HG03571 (cell line): ENCODE data around the gene EVA1C.
"Not testable (repeated sequence)": the region's sequence is repeated elsewhere in the genome, so short reads cannot be mapped to it uniquely, and the experiment has no call there.

Experiments used
- ATAC-seq: cut with Tn5 transposase; IDR thresholded peaks from one replicate; pipeline ENCODE4 v1.9.1; 2021; ENCODE audit not compliant: unreplicated experiment

Gene EVA1C

DNA sequence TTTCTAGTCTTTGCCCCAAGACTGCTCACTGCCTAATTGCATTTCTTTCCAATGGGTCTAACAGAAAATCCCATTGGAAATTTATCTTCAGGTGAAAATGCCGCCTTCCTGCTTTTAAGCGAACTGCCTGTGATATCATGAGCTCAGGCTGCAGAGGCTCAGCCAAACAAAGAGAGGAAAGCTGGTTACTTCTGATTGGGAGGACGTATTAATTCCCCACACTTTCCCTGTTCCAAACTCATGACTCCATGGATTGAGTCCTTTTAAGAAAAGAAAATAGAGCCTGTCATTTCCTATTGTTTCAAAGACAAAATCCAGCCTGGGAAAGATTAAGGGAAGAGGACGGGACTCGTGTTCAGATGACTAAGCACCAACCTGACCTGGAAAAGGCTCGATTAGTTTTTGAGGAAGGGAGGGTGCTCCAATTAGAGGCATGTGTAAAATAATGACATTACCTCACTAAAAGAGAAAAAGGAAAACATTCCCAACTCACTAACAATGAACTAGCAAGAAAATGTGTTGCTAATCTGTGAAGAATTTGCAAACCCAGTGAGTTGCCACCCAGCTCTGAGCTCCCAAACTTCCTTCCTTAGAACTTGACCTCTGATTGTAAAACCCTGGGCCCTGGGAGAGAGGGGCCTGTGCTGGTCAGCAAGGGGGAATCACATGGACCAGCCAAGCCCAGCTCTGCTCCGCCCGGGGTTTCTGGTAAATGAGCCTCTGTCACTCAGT lies 111.6 kb downstream of the EVA1C start:
- no peak for ATAC-seq

DNA sequence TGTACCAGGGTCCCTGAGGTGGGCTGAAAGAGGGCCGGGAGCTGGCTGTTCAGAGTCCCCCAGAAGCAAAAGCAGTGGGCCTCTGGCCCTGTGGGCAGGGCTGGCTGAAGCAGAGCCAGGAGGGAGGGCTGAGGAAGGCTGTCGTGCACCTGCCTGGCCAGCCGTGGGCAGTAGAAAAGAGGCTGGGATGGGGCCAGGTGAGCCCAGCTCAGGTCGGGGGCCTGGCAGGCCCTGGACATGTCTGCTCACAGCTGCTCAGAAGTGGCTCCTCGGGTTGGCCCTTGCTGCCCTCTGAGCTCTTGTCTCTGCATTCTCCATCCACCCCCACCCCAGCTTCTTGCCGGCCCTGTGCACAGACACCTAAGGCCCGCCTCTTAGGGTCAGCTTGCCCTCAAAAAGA lies 112.8 kb downstream of the EVA1C start:
- ATAC-seq, result no peak

DNA sequence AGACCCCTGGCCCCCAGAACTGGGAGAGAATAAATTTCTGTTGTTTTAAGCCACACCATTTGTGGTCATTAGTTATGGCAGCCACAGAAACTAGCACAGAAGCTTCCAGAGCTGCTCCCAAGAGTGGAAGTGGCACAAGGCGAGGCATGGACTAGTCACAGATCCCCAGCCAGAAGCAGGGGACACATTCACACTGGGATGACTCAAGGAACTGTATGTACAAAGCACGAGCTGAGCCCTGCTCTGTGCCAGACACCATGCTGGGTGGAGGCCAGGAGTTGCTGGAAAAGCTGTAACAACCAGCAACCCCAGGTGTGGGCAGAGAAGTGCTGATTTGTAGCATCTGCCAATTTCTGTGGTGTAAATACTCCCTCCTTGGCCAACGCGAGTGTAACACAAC lies 117.2 kb downstream of the EVA1C start:
- ATAC-seq, result no peak

DNA sequence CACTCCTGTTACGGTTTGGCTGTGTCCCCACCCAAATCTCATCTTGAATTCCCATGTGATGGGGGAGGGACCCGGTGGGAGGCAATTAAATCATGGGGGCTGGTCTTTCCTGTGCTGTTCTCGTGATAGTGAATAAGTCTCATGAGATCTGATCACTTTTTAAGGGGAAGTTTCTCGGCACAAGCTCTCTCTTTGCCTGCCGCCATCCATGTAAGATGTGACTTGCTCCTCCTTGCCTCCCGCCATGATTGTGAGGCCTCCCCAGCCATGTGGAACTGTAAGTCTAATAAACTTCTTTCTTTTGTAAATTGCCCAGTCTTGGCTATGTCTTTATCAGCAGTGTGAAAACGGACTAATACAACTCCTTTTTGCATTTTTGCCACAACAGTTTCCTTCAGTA lies 118.3 kb downstream of the EVA1C start:
- ATAC-seq, result not testable (repeated sequence)

DNA sequence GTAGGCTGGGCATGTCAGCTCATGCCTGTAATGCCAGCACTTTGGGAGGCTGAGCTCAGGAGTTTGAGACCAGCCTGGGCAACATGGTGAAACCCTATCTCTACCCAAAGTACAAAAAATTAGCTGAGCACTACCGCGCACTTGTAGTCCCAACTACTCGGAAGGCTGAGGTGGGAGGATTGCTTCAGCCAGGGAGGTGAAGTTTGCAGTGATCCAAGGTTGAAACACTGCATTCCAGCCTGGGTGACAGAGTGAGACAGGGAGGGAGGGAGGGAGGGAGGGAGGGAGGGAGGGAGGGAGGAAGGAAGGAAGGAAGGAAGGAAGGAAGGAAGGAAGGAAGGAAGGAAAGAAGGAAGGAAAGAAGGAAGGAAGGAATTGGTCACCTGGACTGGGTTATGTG lies 119.1 kb downstream of the EVA1C start:
- ATAC-seq, result not testable (repeated sequence)

DNA sequence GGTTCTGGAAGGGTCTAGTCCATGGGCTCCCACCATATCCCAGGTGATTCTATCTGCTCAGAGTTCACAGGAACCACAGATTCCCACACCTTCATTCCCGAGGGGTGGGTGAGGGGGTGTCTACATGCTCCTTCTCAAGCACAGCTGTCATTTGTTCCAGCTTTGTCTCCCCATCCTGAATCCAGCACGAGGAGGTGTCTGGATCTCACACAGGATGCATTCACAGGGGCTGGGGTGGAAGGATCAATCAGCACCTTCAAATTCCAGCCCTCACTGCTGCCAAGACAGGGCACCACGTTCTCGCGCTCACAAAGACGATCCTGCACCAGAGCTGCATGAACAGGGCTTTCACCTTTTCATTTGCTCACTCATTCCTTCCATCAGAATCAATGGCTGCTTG lies 120.1 kb downstream of the EVA1C start:
- ATAC-seq, result no peak

DNA sequence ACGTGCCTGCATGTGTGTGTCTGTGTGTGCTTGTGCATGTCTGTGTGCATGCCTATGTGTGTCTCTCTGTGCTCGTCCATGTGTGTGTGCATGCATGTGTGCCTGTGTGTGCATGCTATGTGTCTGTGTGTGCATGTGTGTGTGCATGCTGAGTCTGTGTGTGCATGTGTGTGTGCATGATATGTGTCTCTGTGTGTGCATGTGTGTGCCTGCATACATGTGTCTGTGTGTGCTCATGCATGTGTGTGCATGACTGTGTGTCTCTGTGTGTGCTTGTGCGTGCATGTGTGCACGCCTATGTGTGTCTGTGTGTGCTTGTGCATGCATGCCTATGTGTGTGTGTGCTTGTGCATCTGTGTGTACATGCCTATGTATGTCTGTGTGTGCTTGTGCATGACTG lies 120.5 kb downstream of the EVA1C start:
- ATAC-seq, result no peak

DNA sequence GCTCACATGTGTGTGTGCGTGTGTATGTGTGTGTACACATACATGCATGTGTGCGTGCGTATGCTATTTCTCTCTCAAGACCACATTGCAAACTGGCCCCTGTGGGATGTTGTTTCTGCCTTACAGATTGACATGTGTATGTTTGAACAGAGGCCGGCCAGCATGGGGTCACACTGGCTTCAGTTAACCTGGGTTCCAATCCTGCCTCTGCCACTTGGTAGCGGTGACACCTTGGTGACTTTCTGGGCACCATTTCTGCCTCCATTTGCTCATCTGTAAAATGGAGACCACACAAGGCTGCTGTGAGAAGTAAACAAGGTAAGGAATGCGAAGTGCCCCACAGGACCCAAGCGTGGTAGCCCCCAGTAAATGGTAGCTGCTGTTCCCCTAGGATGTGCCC lies 121.1 kb downstream of the EVA1C start:
- ATAC-seq, result no peak

DNA sequence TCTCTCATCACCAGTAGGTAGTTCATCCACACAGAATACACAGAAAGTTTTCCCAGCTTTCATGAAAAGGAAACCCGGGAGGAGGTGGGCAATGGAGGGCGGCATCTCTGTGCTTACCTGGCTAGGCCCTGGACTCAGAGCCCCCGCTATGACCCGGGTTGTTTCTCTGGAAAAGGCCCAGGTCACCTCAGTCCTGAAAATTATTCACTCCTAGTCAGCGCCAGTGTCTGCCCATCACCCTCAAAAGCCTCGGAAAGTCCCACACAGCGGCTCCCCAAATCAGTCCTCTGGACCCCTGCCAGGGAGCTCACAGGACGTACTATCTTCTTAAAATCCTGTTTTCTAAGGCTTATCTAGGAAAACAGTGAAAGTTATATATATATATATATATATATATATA lies 121.6 kb downstream of the EVA1C start:
- ATAC-seq, result no peak

DNA sequence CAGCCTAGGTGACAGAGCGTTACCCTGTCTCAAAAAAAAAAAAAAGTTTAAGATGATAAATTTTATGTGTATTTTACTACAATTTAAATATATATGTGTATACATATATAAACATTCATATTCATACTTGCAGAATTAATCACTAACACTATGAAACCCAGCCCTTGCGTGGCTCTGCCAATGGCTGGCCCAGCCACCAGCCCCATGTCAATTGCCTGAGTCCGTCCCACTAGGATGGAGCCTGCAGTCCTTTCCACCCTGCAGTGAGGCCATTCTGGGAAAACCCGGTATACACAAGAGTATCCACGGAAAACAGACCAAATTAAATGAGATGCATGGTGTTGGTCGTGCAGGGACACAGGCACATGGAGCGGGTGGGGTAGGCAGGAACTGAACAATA lies 123.1 kb downstream of the EVA1C start:
- ATAC-seq, result no peak

DNA sequence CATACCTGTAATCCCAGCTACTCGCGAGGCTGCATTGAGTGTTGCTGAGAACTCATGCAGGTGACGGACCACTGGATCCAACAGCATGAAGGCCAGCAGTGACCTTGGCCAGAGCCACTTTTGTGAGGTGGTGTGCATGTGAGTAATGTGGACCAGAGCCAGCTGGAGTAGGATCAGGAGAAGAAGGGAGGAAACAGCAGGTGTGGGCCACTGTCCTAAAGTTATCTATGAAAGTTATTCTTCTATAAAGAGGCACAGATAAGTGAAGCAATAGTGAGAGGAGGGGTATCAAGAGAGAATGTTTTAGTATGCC lies 125.0 kb downstream of the EVA1C start:
- ATAC-seq, result no peak

DNA sequence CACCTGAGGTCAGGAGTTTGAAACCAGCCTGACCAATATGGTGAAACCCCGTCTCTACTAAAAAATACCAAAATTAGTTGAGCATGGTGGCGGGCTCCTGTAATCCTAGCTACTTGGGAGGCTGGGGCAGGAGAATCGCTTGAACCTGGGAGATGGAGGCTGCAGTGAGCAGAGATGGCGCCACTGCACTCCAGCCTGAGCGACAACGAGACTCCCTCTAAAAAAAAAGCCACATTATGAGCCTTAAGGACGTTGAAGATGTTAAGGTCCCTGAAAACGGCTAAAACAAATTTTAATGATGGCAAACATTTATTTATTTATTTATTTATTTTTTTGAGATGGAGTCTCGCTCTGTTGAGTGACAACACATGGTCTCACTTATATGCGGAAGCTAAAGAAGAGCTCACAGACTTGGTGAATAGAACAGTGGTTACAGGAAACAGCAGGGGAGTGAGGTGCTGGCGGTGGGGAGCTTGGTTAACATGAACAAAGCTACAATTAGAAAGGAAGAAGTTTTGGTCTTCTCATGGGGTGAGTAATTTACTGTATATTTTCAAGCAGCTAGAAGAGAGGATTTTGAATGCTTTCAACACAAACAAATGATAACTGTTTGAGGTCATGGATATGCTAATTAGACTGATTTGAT lies 125.8 kb downstream of the EVA1C start:
- no peak for ATAC-seq

DNA sequence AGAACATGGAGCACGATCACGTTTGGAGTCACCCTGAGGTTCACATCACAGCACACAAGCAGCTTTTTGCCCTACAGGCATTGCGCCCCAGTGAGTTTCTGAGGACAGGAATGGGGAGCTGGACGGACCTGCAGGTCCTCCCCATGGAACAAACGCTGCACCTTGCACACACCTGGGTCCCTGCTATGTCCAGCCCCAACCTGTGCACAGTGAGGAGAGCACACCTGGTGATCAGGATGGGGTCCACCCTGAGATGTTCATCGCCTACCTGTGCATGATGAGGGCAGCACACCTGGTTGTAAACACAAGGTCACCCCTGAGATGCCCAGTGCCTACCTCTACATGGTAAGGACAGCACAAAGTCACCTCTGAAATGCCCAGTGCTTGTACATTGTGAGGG lies 126.9 kb downstream of the EVA1C start:
- no peak for ATAC-seq

DNA sequence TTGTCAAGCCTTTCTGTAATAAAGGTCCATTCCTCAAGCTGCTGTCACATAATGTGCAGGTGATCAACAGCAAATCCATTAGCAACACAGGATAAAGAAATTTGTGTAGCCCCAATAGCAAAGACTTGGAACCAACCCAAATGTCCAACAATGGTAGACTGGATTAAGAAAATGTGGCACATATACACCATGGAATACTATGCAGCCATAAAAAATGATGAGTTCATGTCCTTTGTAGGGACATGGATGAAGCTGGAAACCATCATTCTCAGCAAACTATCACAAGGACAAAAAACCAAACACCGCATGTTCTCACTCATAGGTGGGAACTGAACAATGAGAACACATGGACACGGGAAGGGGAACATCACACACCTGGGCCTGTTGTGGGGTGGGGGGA lies 130.6 kb downstream of the EVA1C start:
- ATAC-seq, result not testable (repeated sequence)

DNA sequence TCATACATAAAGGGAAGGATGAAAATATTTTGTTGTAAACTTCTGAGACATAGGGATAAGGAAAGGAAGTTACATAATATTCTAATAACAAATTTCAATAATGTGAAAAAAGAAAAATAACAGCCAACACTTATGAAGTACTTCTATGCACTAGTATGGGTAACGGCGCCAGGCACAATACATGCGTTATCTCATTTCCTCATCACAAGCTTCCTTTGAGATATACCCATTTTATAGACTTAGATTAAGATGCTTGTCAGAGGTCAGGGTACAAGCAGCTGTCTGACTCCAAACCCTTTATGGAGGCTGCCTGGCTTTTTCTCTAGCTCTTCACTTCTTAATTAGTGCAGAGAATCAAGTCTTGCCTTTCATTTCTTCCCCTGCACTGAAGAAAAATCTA lies 131.5 kb downstream of the EVA1C start:
- ATAC-seq, result no peak

DNA sequence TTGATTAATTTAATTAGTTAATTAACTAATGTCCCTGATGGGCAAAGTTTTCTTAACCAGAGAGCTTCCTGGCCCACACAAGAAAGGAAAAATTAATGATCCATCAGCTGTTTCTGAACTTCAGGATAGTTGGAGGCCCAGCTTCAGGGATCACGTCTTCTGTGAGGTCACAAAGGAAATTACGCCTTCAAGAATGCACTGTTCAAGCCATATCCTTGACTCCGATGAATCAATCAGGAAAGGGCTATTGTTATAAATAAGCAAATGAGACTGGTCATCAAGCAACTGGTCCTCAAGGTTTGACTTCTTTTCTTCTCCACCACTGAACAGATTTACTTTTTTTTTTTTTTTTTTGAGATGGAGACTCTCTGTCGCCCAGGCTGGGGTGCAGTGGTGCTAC lies 132.2 kb downstream of the EVA1C start:
- no peak for ATAC-seq

DNA sequence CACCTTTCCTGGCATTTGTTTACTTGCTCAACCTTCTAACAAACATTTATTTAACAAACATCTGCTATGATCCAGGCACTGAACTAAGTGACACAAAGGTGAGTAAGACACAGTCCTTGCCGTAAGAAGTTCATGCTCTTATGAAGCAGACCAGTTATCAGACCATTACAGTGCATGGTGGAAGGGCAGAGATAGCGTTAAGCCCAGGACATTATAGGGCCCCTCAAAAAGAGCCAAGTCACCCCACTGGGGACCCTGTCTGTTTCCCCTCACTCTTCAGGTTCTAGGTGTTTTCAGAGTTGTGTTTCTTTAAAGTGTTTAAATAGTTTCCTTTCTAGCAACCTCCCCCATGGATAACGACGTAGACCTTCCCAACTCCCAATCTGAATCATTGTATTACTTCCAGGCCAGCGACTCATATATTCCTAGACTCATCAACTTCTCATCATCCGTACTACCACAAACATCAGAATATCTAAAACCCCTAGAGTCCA lies 133.5 kb downstream of the EVA1C start:
- no peak for ATAC-seq

DNA sequence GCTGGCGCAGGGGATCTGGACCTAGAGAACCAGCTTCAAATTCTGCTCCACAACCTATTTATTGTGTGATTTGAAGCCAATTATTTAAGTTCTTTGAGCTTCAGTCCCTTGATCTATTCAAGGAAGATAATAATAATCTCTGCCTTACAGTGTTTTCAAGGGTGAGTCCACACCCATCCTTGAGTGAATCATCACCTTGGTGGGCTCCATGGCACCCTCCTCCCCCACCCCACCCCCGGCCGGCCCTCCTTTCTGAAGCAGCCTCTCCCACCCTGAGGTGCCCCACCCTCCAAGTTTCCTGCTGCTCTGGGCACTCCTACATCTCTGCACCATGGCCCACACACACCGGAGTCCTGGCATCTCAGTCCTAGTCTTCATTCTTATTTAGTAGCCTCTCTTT lies 134.5 kb downstream of the EVA1C start:
- ATAC-seq, result no peak

DNA sequence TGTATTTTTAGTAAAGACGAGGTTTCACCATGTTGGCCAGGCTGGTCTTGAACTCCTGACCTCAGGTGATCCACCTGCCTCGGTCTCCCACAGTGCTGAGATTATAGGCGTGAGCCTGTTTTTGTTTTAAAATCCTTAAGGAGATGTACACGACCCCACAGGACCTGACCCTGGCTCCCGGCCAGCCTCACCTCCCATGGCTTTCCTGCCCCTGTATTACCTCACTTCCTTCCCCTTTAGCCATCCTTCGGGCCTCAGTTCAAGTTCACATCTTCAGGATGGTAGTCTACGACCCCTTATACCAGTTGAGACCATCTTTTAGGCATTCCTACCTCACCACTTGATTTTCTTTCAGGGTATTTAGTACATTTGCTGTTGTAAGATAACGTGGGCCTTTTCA lies 136.5 kb downstream of the EVA1C start:
- no peak for ATAC-seq

DNA sequence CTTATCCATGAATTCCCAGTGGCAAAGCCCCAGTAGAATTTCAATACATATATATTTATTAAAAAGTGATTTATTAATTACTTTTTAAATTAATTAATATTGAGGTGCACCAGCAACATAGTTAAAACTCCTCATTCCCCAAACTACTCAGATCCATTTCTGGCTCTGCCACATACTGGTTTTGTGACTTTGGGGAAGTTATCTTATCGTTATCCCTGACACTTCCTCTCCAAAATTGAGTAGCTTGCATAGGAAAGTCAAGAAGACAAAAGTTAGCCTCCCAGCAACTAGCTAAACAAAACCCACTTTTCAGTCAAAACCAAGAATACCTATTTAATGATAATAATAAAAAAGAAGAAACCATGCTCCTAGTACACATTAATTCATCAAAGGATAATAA lies 136.9 kb downstream of the EVA1C start:
- ATAC-seq, result no peak

DNA sequence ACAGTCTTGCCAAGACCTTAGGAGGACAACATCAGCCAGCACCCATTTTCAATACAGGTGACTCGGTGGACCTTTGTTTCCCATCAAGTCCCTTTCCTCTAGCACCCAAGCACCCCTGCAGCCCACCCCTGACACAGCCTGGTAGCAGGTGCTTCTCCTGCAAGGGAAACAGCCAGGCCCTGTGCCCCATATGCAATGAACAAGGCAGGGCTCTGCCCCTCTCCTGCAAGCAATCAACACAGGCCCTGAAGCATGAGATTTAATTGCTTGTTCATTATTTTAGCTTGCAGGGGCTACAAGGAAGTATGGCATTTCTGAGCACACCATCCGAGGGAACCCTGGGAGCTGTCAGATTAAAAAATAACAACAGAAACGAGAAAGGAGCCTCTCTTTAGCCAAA lies 137.4 kb downstream of the EVA1C start:
- no peak for ATAC-seq

DNA sequence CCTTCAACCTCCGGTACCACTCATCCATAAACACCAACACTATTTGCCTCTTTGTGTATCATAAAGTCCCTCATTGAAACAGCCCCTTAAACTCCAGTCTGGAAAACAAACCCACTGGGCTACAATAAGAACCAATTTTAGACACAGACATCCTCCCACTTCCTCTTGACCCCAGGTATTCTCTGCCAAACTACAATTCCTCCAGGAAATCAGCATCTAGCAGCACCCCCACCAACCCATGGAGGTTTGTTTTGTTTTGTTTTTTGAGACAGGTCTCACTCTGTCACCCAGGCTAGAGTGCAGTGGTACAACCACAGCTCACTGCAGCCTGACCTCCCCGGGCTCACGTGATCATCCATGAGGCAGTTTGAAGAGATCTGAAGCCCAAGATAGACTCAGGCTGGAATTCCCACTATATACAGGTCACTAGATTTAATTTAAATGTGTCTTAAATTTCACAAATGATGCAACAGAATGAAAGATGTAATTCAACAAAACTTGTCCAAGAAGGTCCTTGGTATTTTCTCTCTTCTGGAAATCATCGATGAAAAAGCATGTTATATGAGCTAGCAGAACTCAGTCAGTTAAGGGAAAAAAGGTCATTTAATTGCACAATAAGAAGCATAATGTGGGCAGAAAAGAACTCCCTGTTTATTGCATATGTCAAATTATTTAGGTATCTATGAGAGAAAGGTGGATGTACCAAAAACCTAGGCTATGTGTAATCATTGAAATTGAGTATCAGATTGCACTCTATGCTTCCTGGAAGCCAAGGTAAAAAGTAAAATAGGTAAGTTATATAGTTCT lies 142.5 kb downstream of the EVA1C start:
- no peak for ATAC-seq
